CD14-positive monocyte (primary cell): ENCODE results near the gene FKBP5. TPM values are rescaled to one million over a fixed set of nuclear protein-coding genes. Genes with fewer than 3 reads are reported as not detected.
A peak's percentile ranks its signal among the peaks of the same experiment; 100 is the strongest.

ENCODE experiments used
- DNase-seq, 3 donors: peaks; one replicate each; pipeline ENCODE4 v3.0.0-alpha.2; 2011 to 2022
- H2AFZ ChIP-seq: 2 replicates; pipeline ENCODE4 v1.6.0; 2012; ENCODE audit warnings: mild to moderate bottlenecking, low read depth, low read length, inconsistent platforms; ENCODE audit not compliant: insufficient read depth, poor library complexity, severe bottlenecking
- H3K27ac ChIP-seq, 2 donors: 1 replicate in 1 of 2; 2 replicates in 1 of 2; pipeline ENCODE4 v1.5.1; 2012 to 2013; ENCODE audit warnings: low read length in 2 of 2, control low read depth in 1 of 2, inconsistent platforms in 1 of 2, low read depth in 1 of 2, mild to moderate bottlenecking in 1 of 2
- H3K27me3 ChIP-seq, 2 donors: one replicate each; pipeline versions ENCODE4 v1.6.0 to v1.6.1; 2011 to 2013; ENCODE audit warnings: low read length in 2 of 2; ENCODE audit not compliant: control insufficient read depth in 2 of 2, insufficient read depth in 2 of 2
- H3K36me3 ChIP-seq, 2 donors: replicated peaks in 1 of 2; 1 replicate in 1 of 2; 2 replicates in 1 of 2; pipeline versions ENCODE4 v1.5.1 to v1.6.1; 2012 to 2013; ENCODE audit warnings: low read length in 2 of 2, control low read depth in 1 of 2, inconsistent platforms in 1 of 2, mild to moderate bottlenecking in 1 of 2; ENCODE audit not compliant: insufficient read depth in 2 of 2, control insufficient read depth in 1 of 2
- H3K4me1 ChIP-seq, 2 donors: 1 replicate in 1 of 2; 2 replicates in 1 of 2; pipeline versions ENCODE4 v1.5.1 to v1.6.1; 2012 to 2013; ENCODE audit warnings: low read length in 2 of 2, control low read depth in 1 of 2, inconsistent platforms in 1 of 2, mild to moderate bottlenecking in 1 of 2, moderate library complexity in 1 of 2; ENCODE audit not compliant: insufficient read depth in 2 of 2, control insufficient read depth in 1 of 2
- H3K4me2 ChIP-seq: replicated peaks from 2 replicates; pipeline ENCODE3; 2012; ENCODE audit warnings: low read length, moderate library complexity, mild to moderate bottlenecking; ENCODE audit not compliant: poor library complexity, severe bottlenecking; ENCODE audit errors: extremely low read depth
- H3K4me3 ChIP-seq, 3 experiments: fragments of 200-600 bp in 1 of 3; sonication (generic) in 1 of 3; replicated peaks in 1 of 3; 1 replicate in 2 of 3; 2 replicates in 1 of 3; pipeline ENCODE4 v1.5.1; 2011 to 2013; ENCODE audit warnings: low read length in 3 of 3, mild to moderate bottlenecking in 3 of 3, control low read depth in 2 of 3, low read depth in 2 of 3, inconsistent platforms in 1 of 3, moderate library complexity in 1 of 3
- H3K79me2 ChIP-seq: 2 replicates; pipeline ENCODE4 v1.6.0; 2012; ENCODE audit warnings: mild to moderate bottlenecking, control low read depth, inconsistent platforms, low read length, moderate library complexity; ENCODE audit not compliant: insufficient read depth
- H3K9ac ChIP-seq: 2 replicates; pipeline ENCODE4 v1.6.0; 2017; ENCODE audit warnings: low read length, mild to moderate bottlenecking; ENCODE audit not compliant: insufficient read depth, poor library complexity, severe bottlenecking
- H3K9me3 ChIP-seq, 2 donors: replicated peaks in 1 of 2; 1 replicate in 1 of 2; 2 replicates in 1 of 2; pipeline versions ENCODE4 v1.5.1 to v1.6.1; 2012 to 2013; ENCODE audit warnings: low read length in 2 of 2, control low read depth in 1 of 2; ENCODE audit not compliant: control insufficient read depth in 1 of 2, insufficient read depth in 1 of 2
- H4K20me1 ChIP-seq: 2 replicates; pipeline ENCODE4 v1.6.0; 2012; ENCODE audit warnings: mild to moderate bottlenecking, low read length, control low read depth, moderate library complexity; ENCODE audit not compliant: insufficient read depth
- H3K27ac Mint-ChIP-seq, 7 donors: one replicate each; pipeline ENCODE4 v1.8.0; 2020; ENCODE audit warnings: mild to moderate bottlenecking in 7 of 7, mixed read lengths in 7 of 7, moderate library complexity in 6 of 7, inconsistent platforms in 2 of 7
- H3K27me3 Mint-ChIP-seq, 3 donors: one replicate each; pipeline ENCODE4 v1.8.0; 2021 to 2022; ENCODE audit warnings: low read depth in 3 of 3, mild to moderate bottlenecking in 3 of 3, mixed read lengths in 3 of 3, moderate library complexity in 3 of 3, inconsistent platforms in 1 of 3
- H3K36me3 Mint-ChIP-seq, 2 donors: one replicate each; pipeline ENCODE4 v1.8.0; 2020; ENCODE audit warnings: mixed read lengths in 2 of 2, inconsistent platforms in 1 of 2, mild to moderate bottlenecking in 1 of 2
- H3K4me1 Mint-ChIP-seq: one replicate; pipeline ENCODE4 v1.8.0; 2020; ENCODE audit warnings: mild to moderate bottlenecking, mixed read lengths
- H3K4me3 Mint-ChIP-seq, 2 donors: one replicate each; pipeline ENCODE4 v1.8.0; 2020; ENCODE audit warnings: mild to moderate bottlenecking in 2 of 2, mixed read lengths in 2 of 2, moderate library complexity in 1 of 2
- H3K9me3 Mint-ChIP-seq, 7 donors: one replicate each; pipeline ENCODE4 v1.8.0; 2020 to 2022; ENCODE audit warnings: mixed read lengths in 7 of 7, mild to moderate bottlenecking in 6 of 7, moderate library complexity in 6 of 7, inconsistent platforms in 2 of 7
- CTCF ChIP-seq: fragments of 200-600 bp; IDR thresholded peaks from one replicate; pipeline ENCODE4 v1.8.0; 2022; ENCODE audit warnings: antibody characterized with exemption, mild to moderate bottlenecking
- WGBS: methylation state at CpG from one replicate; pipeline ENCODE4 v1.1.5; 2013; ENCODE audit warnings: missing lambda C conversion rate; ENCODE audit not compliant: insufficient coverage; 5-methylcytosine and 5-hydroxymethylcytosine counted together
- intact Hi-C, 2 donors: fragments of 100-400 bp; cut with micrococcal nuclease; formaldehyde crosslinking; loops; one replicate each; pipeline versions ENCODE4 v1.15.0 to v1.15.1; 2023
- polyA plus RNA-seq, 3 donors: library from polyadenylated mRNA; depleted of rRNA in 1 of 3; unstranded in 2 of 3; stranded (reverse) in 1 of 3; fragments of 300-500 nt in 2 of 3; fragments of >200 nt in 1 of 3; fragmentation: Illumina TruSeq in 2 of 3; gene quantifications; 1 replicate in 2 of 3; 2 replicates in 1 of 3; pipeline ENCODE4 v1.2.3, GENCODE V29; 2012 to 2021

The FKBP5 gene
- polyA plus RNA-seq, 3 donors = 20.2 to 58.5 (median 56.9) TPM

- H3K27ac ChIP-seq = no peak overlapping the region
- intact Hi-C loops = no loop called here
- peaks cover 10 to 25% of the 10 kb centered on the region in 2 donors for H3K36me3 ChIP-seq
- H3K9ac ChIP-seq = no peak overlapping the region
- no peak overlapping the region for H3K4me2 ChIP-seq
- DNase-seq = no peak
- H3K4me3 Mint-ChIP-seq = no peak overlapping the region
- WGBS = 76% methylated on average over 3 of the region's 4 CpGs
- peaks cover 10% of the 10 kb centered on the region for H3K4me1 Mint-ChIP-seq
- peaks cover 17 to 32% of the 10 kb centered on the region in 2 donors for H3K36me3 Mint-ChIP-seq
- H3K9me3 ChIP-seq = no peaks in the 10 kb centered on the region
- H3K4me1 ChIP-seq = no peaks in the 10 kb centered on the region
- TF ChIP-seq CTCF = no peak
- peaks cover 0 to 4% (median 0%) of the 10 kb centered on the region in 7 donors for H3K9me3 Mint-ChIP-seq
- no peak overlapping the region for H3K4me3 ChIP-seq
- no peak overlapping the region for H2AFZ ChIP-seq
- H3K27me3 ChIP-seq = no peaks in the 10 kb centered on the region
- H4K20me1 ChIP-seq = peaks cover 97% of the 10 kb centered on the region
- H3K79me2 ChIP-seq = peaks cover 95% of the 10 kb centered on the region
- peak overlapping the region in 1 of 7 donors; percentile 32 for H3K27ac Mint-ChIP-seq
- H3K27me3 Mint-ChIP-seq = no peaks in the 10 kb centered on the region
These were observed 38.7 kb downstream of the FKBP5 start for GRCh38 chr6:35650015-35650414.

DNA sequence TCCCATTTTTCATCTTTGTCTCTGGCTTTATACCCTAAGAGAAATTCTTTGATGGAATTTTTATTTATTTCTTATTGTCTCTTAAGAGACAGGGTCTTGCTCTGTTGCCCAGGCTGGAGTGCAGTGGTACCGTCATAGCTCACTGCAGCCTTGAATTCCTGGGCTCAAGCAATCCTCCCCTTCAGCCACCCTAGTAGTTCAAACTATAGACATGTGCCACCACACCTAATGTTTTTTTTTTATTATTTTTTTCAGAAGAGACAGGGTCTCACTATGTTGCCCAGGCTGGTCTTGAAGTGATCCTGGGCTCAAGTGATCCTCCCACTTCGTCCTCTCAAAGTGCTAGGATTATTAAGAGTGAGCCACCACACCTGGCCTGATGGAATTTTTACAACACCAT, 40.5 kb downstream of the FKBP5 start:
- Histone ChIP-seq H3K36me3 (peaks cover 19 to 43% of the 10 kb centered on the region in 2 donors), H3K4me1 (no peaks in the 10 kb centered on the region), H3K27me3 (no peaks in the 10 kb centered on the region), H4K20me1 (peaks cover 97% of the 10 kb centered on the region), H3K4me3 (no peak overlapping the region), H3K79me2 (peaks cover 95% of the 10 kb centered on the region), H3K9me3 (no peaks in the 10 kb centered on the region), H3K9ac (no peak overlapping the region), H3K4me2 (no peak overlapping the region), H2AFZ (no peak overlapping the region), H3K27ac (peak overlapping the region in 1 of 2 donors; percentile 60)
- Mint-ChIP-seq H3K27me3 (no peaks in the 10 kb centered on the region), H3K4me1 (peaks cover 10% of the 10 kb centered on the region), H3K9me3 (peaks cover 0 to 2% (median 0%) of the 10 kb centered on the region in 7 donors), H3K36me3 (peaks cover 16 to 33% of the 10 kb centered on the region in 2 donors), H3K27ac (peak overlapping the region in 1 of 7 donors; percentile 23), H3K4me3 (no peak overlapping the region)
- no peak for TF ChIP-seq CTCF
- intact Hi-C loops = no loop called here
- no peak for DNase-seq
- no CpG with 5 or more reads among the region's 2 CpGs for WGBS
